ENCODE data around the gene ATP6AP1.

- no peak for TF ChIP-seq CTCF (IDR thresholded peaks at IDR 0.05)
- no peak for TF ChIP-seq SIN3A (IDR thresholded peaks at IDR 0.05; ENCODE audit: borderline replicate concordance, insufficient read depth, low read depth, low read length)
- no peak for TF ChIP-seq POLR2AphosphoS5 (IDR thresholded peaks at IDR 0.05; ENCODE audit: low read depth, low read length)
Observed at GRCh38 chrX:154412468-154412867, 16.0 kb upstream of the ATP6AP1 start.
